Small intestine (tissue), 7 donors: ENCODE results near the gene MUL1. TPM values are rescaled to one million over a fixed set of nuclear protein-coding genes. Genes with fewer than 3 reads are reported as not detected.
"Not testable (repeated sequence)": the region's sequence is repeated elsewhere in the genome, so short reads cannot be mapped to it uniquely, and the experiment has no call there.

Experiments
- DNase-seq, 2 donors: peaks; one replicate each; pipeline versions ENCODE4 v3.0.0 to v3.0.0-alpha.2; 2013
- FAIRE-seq: peaks from 2 replicates; lab custom pipeline; 2012; peaks lifted over from hg19 to GRCh38; lab: Jason Lieb, UNC
- H3K27ac ChIP-seq, 3 donors: one replicate each; pipeline ENCODE4 v1.5.1; 2013; ENCODE audit warnings: low read length in 2 of 3, mild to moderate bottlenecking in 2 of 3, control low read depth in 1 of 3, inconsistent platforms in 1 of 3, low read depth in 1 of 3, moderate library complexity in 1 of 3
- H3K27me3 ChIP-seq, 3 donors: one replicate each; pipeline ENCODE4 v1.6.1; 2013; ENCODE audit warnings: low read length in 3 of 3, inconsistent platforms in 1 of 3; ENCODE audit not compliant: control insufficient read depth in 3 of 3, insufficient read depth in 3 of 3
- H3K36me3 ChIP-seq, 3 donors: one replicate each; pipeline ENCODE4 v1.6.1; 2013; ENCODE audit warnings: low read length in 3 of 3, inconsistent platforms in 1 of 3, low read depth in 1 of 3, mild to moderate bottlenecking in 1 of 3, moderate library complexity in 1 of 3; ENCODE audit not compliant: control insufficient read depth in 3 of 3, insufficient read depth in 2 of 3
- H3K4me1 ChIP-seq, 3 donors: one replicate each; pipeline ENCODE4 v1.6.1; 2013; ENCODE audit warnings: low read length in 2 of 3, inconsistent platforms in 1 of 3, low read depth in 1 of 3, mild to moderate bottlenecking in 1 of 3, moderate library complexity in 1 of 3; ENCODE audit not compliant: control insufficient read depth in 3 of 3, insufficient read depth in 2 of 3
- H3K4me3 ChIP-seq, 3 donors: one replicate each; pipeline ENCODE4 v1.5.1; 2013; ENCODE audit warnings: low read length in 3 of 3, control low read depth in 1 of 3, inconsistent platforms in 1 of 3, low read depth in 1 of 3, mild to moderate bottlenecking in 1 of 3, moderate library complexity in 1 of 3
- H3K9me3 ChIP-seq, 2 donors: one replicate each; pipeline ENCODE4 v1.6.1; 2013; ENCODE audit warnings: low read depth in 1 of 2, low read length in 1 of 2; ENCODE audit not compliant: control insufficient read depth in 2 of 2, insufficient read depth in 1 of 2
- WGBS, 3 donors: extraction: QIAGEN DNeasy Blood & Tissue Kit; methylation state at CpG; one replicate each; pipeline ENCODE4 v1.1.7; 2013; 5-methylcytosine and 5-hydroxymethylcytosine counted together
- polyA plus RNA-seq, 4 donors: library from polyadenylated mRNA; stranded (reverse) in 3 of 4; unstranded in 1 of 4; fragments of 200-250 nt in 3 of 4; fragments of 120-200 nt in 1 of 4; gene quantifications; one replicate each; pipeline versions ENCODE4 v1.2.1 to v1.2.3, GENCODE V29; 2013
- donor health status: healthy with polysubstance abuse.
- donor health status: control.
- donor health status: control.
- donor health status: Bipolar disorder and iron deficiency.
- donor health status: healthy.

Gene MUL1
- polyA plus RNA-seq, 4 donors, result 6.9 to 22.8 (median 16.7) TPM

DNA sequence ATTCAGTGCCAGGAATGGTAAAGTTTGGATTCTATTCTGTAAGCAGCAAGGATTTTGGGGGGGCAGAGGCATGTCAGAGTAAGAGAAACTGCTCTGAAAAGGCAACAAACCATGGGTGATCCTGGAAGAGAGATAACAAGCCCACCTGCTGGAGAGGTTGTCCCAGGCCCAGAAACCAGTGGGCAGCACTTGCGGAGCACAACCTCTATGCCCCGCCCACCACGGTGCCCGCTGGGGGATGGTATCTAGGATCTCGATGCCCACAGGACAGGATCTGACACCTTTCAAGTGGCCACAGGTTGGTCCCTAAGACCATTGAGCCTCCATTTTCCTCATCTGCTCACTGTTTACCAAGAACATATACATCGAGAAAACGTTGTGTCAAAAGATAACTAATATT, 20.3 kb upstream of the MUL1 start:
- WGBS, 3 donors, result 47 to 63% (median 50%) methylated on average over 7 of the region's 7 CpGs

DNA sequence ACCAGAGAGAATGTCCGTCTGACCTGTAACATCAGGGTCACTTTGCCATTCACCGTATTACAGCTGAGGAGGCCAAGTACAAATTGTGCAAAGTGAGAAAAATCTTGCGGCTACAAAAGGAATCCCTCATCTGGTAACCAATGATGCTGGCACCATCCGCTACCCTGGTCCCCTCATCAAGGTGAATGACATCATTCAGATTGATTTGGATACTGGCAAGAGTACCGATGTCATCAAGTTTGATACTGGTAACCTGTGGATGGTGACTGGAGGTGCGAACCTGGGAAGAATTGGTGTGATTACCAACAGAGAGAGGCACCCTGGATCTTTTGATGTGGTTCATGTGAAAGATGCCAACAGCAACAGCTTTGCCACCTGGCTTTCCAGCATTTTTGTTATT, 18.3 kb upstream of the MUL1 start:
- Histone ChIP-seq H3K4me3 (no peak overlapping the region), H3K27me3 (peaks cover 0 to 35% (median 2%) of the 10 kb centered on the region in 3 donors), H3K27ac (no peak overlapping the region), H3K4me1 (no peaks in the 10 kb centered on the region), H3K36me3 (no peaks in the 10 kb centered on the region), H3K9me3 (no peaks in the 10 kb centered on the region)
- WGBS, 3 donors, result 76 to 90% (median 82%) methylated on average over 6 of the region's 6 CpGs
- FAIRE-seq, result no peak
- DNase-seq, result no peak

More for the DNA sequence above, 20.3 kb upstream of the MUL1 start:
- Histone ChIP-seq H3K36me3 (no peaks in the 10 kb centered on the region), H3K9me3 (no peaks in the 10 kb centered on the region), H3K27ac (no peak overlapping the region), H3K27me3 (peaks cover 0 to 35% (median 8%) of the 10 kb centered on the region in 3 donors), H3K4me3 (no peak overlapping the region), H3K4me1 (no peaks in the 10 kb centered on the region)
- DNase-seq (no peak), FAIRE-seq (no peak)

DNA sequence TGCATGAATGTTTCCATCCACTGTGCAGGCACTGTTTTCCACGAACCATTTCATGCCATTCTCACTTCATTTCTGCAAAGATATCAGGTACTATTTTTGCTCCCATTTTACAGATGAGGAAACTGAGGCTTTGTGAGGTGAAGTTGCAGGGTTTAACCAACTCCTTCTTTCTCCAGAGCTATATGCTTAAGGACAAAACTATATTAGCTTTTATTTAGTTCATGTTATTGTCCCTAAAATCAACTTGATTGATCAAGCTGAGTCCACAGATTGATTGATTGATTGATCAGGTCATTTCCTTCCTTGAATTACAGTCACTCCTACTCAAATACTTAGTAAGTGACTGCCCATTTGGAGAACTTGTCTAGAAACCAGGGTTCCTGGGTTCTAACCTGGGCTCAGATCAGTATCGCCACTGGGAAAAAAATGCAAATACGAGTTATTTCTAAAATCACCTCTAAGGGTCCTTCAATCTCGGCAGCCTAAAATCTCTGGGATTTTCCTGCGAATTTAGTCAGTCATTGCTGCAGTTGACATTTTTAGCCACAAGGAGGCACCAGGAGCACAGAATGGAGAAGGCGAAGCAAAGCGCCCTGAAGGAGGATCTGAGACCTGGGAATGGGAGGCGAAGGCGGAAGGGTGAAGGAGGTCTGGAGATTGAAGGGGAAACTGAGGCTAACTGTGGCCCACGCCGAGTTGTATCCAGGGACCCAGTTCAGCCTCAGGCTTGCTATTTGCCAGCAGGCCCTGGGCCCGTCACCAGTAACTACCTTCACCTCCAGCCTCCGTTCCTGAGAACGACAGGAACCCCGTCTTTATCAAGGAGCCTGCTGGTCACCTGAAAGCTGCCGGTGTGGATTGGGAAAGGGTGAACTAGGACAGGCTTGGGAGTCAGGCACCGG, 14.3 kb upstream of the MUL1 start:
- 9 to 22% (median 20%) methylated on average over 17 of the region's 17 CpGs for WGBS, 3 donors
- DNase-seq (peak; percentile 73 to 85), FAIRE-seq (no peak)
- no peaks in the 10 kb centered on the region for H3K36me3 ChIP-seq
- no peaks in the 10 kb centered on the region for H3K9me3 ChIP-seq
- peaks cover 0 to 9% (median 0%) of the 10 kb centered on the region in 3 donors for H3K27me3 ChIP-seq
- no peak overlapping the region for H3K27ac ChIP-seq
- H3K4me1 ChIP-seq, result no peaks in the 10 kb centered on the region
- H3K4me3 ChIP-seq, result no peak overlapping the region

DNA sequence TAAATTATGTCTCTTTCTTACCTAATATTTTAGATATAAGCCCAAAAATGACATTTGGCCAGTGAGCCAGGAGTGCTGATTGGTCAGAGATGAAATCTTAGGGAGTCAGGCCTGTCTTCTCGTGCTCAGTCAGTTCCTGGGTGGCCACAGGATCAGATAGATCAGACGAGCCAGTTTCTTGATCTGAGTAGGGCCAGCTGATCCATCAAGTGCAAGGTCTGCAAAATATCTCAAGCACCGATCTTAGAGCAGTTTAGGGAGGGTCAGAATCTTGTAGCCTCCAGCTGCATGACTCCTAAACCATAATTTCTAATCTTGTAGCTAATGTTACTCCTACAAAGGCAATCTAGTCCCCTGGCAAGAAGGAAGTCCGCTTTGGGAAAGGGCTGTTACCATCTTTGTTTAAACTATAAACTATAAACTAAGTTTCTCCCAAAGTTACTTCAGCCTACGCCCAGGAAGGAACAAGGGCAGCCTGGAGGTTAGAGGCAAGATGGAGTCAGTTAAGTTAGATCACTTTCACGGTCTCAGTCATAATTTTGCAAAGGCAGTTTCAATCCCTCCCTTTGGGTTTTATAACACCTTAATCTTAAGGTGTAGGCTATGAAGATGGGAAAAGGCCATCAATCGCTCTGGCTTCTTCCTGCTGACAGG, 11.8 kb upstream of the MUL1 start:
- FAIRE-seq, H3K36me3 ChIP-seq, H3K27ac ChIP-seq, H3K27me3 ChIP-seq, H3K4me1 ChIP-seq, H3K9me3 ChIP-seq, H3K4me3 ChIP-seq, DNase-seq: not testable (repeated sequence)
- WGBS, 3 donors, result 34 to 40% (median 36%) methylated on average over 7 of the region's 7 CpGs

DNA sequence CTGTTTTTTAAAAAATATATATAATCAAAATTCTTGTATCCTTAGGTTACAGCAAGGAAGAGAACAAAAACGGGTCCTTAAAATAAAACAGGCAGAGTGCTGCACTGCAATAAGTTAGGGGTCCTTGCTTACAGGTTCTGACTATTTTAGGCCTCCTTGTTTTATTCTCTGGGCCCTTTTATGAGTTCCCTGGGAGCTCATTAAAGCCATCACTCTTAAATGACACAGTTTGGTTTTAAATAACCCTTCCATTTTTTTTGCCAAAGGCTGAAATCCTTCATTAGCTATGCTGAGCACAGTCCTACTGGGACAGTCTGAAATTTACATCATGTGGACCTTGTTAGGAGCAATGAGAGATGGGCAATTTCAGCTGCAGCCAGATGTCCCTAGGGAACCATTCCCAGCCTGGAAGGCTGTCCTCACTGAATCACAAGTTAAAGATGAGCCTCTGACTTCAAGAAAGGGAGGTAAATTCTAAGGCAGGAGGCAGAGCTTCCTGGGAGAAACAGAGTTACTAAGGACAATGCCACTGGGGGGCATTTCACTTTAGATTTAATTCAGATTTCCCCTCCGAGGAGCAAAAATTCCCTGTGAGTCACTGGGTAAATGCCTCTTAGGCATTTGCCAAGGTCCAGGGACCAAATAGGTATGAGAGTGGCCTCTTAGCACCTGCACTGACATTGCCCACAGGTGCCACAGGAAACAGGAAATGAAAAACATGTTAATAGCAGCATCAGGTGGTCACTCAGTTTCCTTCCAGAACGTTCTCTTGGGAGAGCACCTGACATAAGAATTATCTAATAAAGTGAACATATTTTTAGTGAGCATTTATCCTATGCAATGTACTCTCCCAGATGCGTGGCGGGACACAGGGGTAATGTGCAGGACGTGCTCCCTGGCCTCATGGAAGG, 3.8 kb upstream of the MUL1 start:
- DNase-seq (no peak), FAIRE-seq (no peak)
- no peaks in the 10 kb centered on the region for H3K9me3 ChIP-seq
- peaks cover 0 to 4% (median 0%) of the 10 kb centered on the region in 3 donors for H3K27me3 ChIP-seq
- H3K27ac ChIP-seq, result no peak overlapping the region
- no peak overlapping the region for H3K4me3 ChIP-seq
- WGBS, 3 donors, result 45 to 54% (median 47%) methylated on average over 6 of the region's 6 CpGs
- H3K36me3 ChIP-seq, result no peaks in the 10 kb centered on the region
- peaks cover 0 to 4% (median 1%) of the 10 kb centered on the region in 3 donors for H3K4me1 ChIP-seq

DNA sequence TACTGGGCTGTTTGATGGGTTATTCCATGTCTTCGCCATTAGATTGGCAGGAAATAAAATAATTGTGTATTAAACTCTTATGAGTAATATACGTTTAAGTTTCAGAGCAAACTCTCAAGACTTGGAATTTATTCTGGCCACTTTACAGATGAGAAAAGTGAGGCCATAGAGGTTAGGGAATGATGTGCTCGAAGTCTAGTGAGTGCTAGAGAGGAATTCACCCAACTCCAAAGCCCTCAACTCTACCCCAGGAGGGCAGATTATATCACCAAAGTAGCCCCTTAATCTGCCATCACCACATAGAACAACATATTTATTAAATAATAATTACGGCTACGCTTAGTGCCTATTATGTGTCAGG, 440 bp upstream of the MUL1 start:
- H3K36me3 ChIP-seq, result peaks cover 0 to 5% (median 0%) of the 10 kb centered on the region in 3 donors
- DNase-seq, result no peak
- 64 to 66% (median 64%) methylated on average over 5 of the region's 5 CpGs for WGBS, 3 donors
- H3K9me3 ChIP-seq, result no peaks in the 10 kb centered on the region
- peaks cover 0 to 4% (median 0%) of the 10 kb centered on the region in 3 donors for H3K27me3 ChIP-seq
- peaks cover 1 to 4% (median 3%) of the 10 kb centered on the region in 3 donors for H3K4me1 ChIP-seq
- no peak for FAIRE-seq
- peak overlapping the region; percentile 82 to 89 (median 86) for H3K4me3 ChIP-seq
- H3K27ac ChIP-seq, result peak overlapping the region; percentile 3 to 95 (median 71)

DNA sequence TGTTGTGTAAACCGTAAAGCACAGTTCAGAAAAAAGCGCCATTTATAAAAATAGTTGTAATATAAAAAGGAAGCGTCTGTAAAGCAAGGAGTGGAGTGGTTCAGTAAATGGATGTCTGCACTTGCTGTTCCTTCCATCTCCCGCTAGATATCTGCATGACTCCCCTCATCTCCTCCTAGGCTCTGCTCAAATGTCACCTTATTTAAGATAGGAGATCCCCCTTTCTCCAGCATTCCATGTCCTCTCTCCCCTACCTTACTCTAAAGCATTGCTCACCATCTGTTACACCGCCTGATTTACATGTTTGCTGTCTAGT, 745 bp downstream of the MUL1 start:
- DNase-seq (no peak), FAIRE-seq (no peak)
- Histone ChIP-seq H3K9me3 (no peaks in the 10 kb centered on the region), H3K27me3 (peaks cover 0 to 4% (median 0%) of the 10 kb centered on the region in 3 donors), H3K27ac (peak overlapping the region in 2 of 3 donors; percentile 71 to 95), H3K4me3 (peak overlapping the region; percentile 82 to 89 (median 86)), H3K4me1 (peaks cover 1 to 4% (median 3%) of the 10 kb centered on the region in 3 donors), H3K36me3 (peaks cover 0 to 10% (median 2%) of the 10 kb centered on the region in 3 donors)
- WGBS, 3 donors, result 29 to 47% (median 37%) methylated on average over 5 of the region's 5 CpGs

DNA sequence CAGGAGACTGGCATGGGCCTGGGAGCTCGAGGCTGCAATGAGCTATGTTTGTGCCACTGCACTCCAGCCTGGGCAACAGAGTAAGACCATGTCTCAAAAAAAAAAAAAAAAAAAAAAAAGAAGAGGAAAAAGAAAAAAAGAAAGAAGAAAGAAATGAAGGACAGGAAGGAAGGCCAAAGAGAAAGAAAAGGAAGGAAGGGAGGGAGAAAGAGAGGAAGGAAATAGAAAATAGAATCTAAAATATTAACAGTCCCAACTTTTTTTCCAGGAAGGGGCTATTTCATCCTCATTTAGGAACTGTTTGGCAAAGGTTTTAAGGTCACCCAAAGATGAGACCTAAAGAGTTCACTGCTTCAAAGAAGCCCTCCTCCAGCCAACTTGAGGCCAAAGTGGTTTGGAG, 2.5 kb downstream of the MUL1 start:
- Histone ChIP-seq H3K4me3 (no peak overlapping the region), H3K27me3 (no peaks in the 10 kb centered on the region), H3K27ac (no peak overlapping the region), H3K36me3 (peaks cover 2 to 26% (median 10%) of the 10 kb centered on the region in 3 donors), H3K4me1 (peaks cover 1 to 4% (median 3%) of the 10 kb centered on the region in 3 donors), H3K9me3 (no peaks in the 10 kb centered on the region)
- no peak for DNase-seq
- 82 to 97% (median 96%) methylated on average over 1 of the region's 1 CpG for WGBS, 3 donors
- FAIRE-seq, result no peak
